Liver (tissue), 9 donors: ENCODE data around the gene IRF4. TPM values are rescaled to one million over a fixed set of nuclear protein-coding genes. Genes with fewer than 3 reads are reported as not detected.

Experiments
- DNase-seq: peaks from one replicate; pipeline ENCODE4 v3.0.0-alpha.2; 2017; ENCODE audit warnings: low spot score
- H3K27ac ChIP-seq, 2 donors: one replicate each; pipeline ENCODE4 v1.7.0; 2013; ENCODE audit warnings: inconsistent platforms in 2 of 2, low read length in 2 of 2, control low read depth in 1 of 2, low read depth in 1 of 2, mild to moderate bottlenecking in 1 of 2
- H3K27me3 ChIP-seq, 4 donors: one replicate each; pipeline versions ENCODE4 v1.6.1 to v1.7.0; 2013; ENCODE audit warnings: low read length in 3 of 4, inconsistent platforms in 1 of 4, mild to moderate bottlenecking in 1 of 4, moderate library complexity in 1 of 4; ENCODE audit not compliant: control insufficient read depth in 4 of 4, insufficient read depth in 4 of 4
- H3K36me3 ChIP-seq, 4 donors: one replicate each; pipeline versions ENCODE4 v1.6.1 to v1.7.0; 2013; ENCODE audit warnings: low read length in 3 of 4, mild to moderate bottlenecking in 3 of 4, low read depth in 1 of 4, moderate library complexity in 1 of 4; ENCODE audit not compliant: control insufficient read depth in 4 of 4, insufficient read depth in 3 of 4
- H3K4me1 ChIP-seq, 4 donors: one replicate each; pipeline versions ENCODE4 v1.6.1 to v1.7.0; 2013; ENCODE audit warnings: low read length in 3 of 4, mild to moderate bottlenecking in 3 of 4, moderate library complexity in 1 of 4; ENCODE audit not compliant: control insufficient read depth in 4 of 4, insufficient read depth in 4 of 4
- H3K4me3 ChIP-seq, 3 donors: one replicate each; pipeline versions ENCODE4 v1.6.1 to v1.7.0; 2013; ENCODE audit warnings: low read length in 3 of 3, control low read depth in 1 of 3, low read depth in 1 of 3, mild to moderate bottlenecking in 1 of 3
- H3K9ac ChIP-seq, 2 donors: one replicate each; pipeline ENCODE4 v1.7.0; 2013; ENCODE audit warnings: low read length in 2 of 2, mild to moderate bottlenecking in 2 of 2, moderate library complexity in 2 of 2, control low read depth in 1 of 2, low read depth in 1 of 2
- H3K9me3 ChIP-seq, 4 donors: one replicate each; pipeline versions ENCODE4 v1.6.1 to v1.7.0; 2013; ENCODE audit warnings: low read length in 3 of 4; ENCODE audit not compliant: control insufficient read depth in 4 of 4
- EGR1 ChIP-seq, 2 donors: IDR thresholded peaks; 2 replicates each; pipeline ENCODE4 v1.6.1; 2016 to 2018; ENCODE audit warnings: antibody characterized with exemption in 2 of 2, low read depth in 2 of 2
- FOXA1 ChIP-seq: IDR thresholded peaks from 2 replicates; pipeline ENCODE4 v1.6.1; 2016; ENCODE audit warnings: antibody characterized with exemption
- FOXA2 ChIP-seq: IDR thresholded peaks from 2 replicates; pipeline ENCODE4 v1.6.1; 2016; ENCODE audit warnings: antibody characterized with exemption
- GABPA ChIP-seq, 2 donors: IDR thresholded peaks in 1 of 2; conservative IDR thresholded peaks in 1 of 2; 2 replicates each; pipeline ENCODE4 v1.6.1; 2016; ENCODE audit warnings: antibody characterized with exemption in 2 of 2, mild to moderate bottlenecking in 1 of 2, moderate library complexity in 1 of 2
- HNF4A ChIP-seq, 2 donors: conservative IDR thresholded peaks; 2 replicates each; pipeline ENCODE4 v1.6.1; 2016; ENCODE audit warnings: antibody characterized with exemption in 2 of 2, mild to moderate bottlenecking in 2 of 2
- HNF4G ChIP-seq: IDR thresholded peaks from 2 replicates; pipeline ENCODE4 v1.6.1; 2016; ENCODE audit warnings: antibody characterized with exemption
- JUND ChIP-seq, 2 donors: IDR thresholded peaks; 2 replicates each; pipeline ENCODE4 v1.6.1; 2016; ENCODE audit warnings: antibody characterized with exemption in 2 of 2
- NR2F2 ChIP-seq: IDR thresholded peaks from 2 replicates; pipeline ENCODE4 v1.6.1; 2016; ENCODE audit warnings: antibody characterized with exemption
- RAD21 ChIP-seq, 2 donors: IDR thresholded peaks; 2 replicates each; pipeline ENCODE4 v1.6.1; 2016; ENCODE audit warnings: antibody characterized with exemption in 2 of 2, mild to moderate bottlenecking in 2 of 2
- RXRA ChIP-seq, 2 donors: IDR thresholded peaks; 2 replicates each; pipeline ENCODE4 v1.6.1; 2017 to 2018; ENCODE audit warnings: antibody characterized with exemption in 2 of 2, mild to moderate bottlenecking in 1 of 2
- SP1 ChIP-seq: IDR thresholded peaks from 2 replicates; pipeline ENCODE4 v1.6.1; 2018; ENCODE audit warnings: antibody characterized with exemption, mild to moderate bottlenecking
- TAF1 ChIP-seq: conservative IDR thresholded peaks from 2 replicates; pipeline ENCODE4 v1.6.1; 2016; ENCODE audit warnings: antibody characterized with exemption, mild to moderate bottlenecking
- YY1 ChIP-seq: IDR thresholded peaks from 2 replicates; pipeline ENCODE4 v1.6.1; 2016; ENCODE audit warnings: antibody characterized with exemption, mild to moderate bottlenecking
- WGBS: extraction: QIAGEN DNeasy Blood & Tissue Kit; methylation state at CpG from one replicate; pipeline ENCODE4 v1.1.7; 2013; 5-methylcytosine and 5-hydroxymethylcytosine counted together
- polyA plus RNA-seq, 2 donors: library from polyadenylated mRNA; stranded (reverse) in 1 of 2; unstranded in 1 of 2; fragments of 200-250 nt in 1 of 2; fragments of >200 nt in 1 of 2; fragmentation: Nextera tagmentation in 1 of 2; extraction: Ambion mirVana in 1 of 2; gene quantifications; one replicate each; pipeline versions ENCODE4 v1.2.1 to v1.2.3, GENCODE V29; 2013 to 2015
- total RNA-seq, 2 donors: library from RNA; depleted of rRNA; stranded (reverse); fragments of >200 nt; gene quantifications; one replicate each; pipeline ENCODE4 v1.2.3, GENCODE V29; 2014
- TF ChIP-seq, protein P1 (sequence below): fragments of 150-350 bp; IDR thresholded peaks from 2 replicates; pipeline ENCODE4 v1.5.1; 2017; ENCODE audit warnings: improper control_type of control experiment, low read depth, low read length; ENCODE audit not compliant: missing input control
- TF ChIP-seq, protein P2 (sequence below): IDR thresholded peaks from 2 replicates; pipeline ENCODE4 v1.6.1; 2016; ENCODE audit warnings: antibody characterized with exemption
- TF ChIP-seq, protein P3 (sequence below): IDR thresholded peaks from 2 replicates; pipeline ENCODE4 v1.6.1; 2016; ENCODE audit warnings: antibody characterized with exemption
- TF ChIP-seq, protein P4 (sequence below): IDR thresholded peaks from 2 replicates; pipeline ENCODE4 v1.6.1; 2016; ENCODE audit warnings: antibody characterized with exemption, mild to moderate bottlenecking
- TF ChIP-seq, protein P5 (sequence below): IDR thresholded peaks from 2 replicates; pipeline ENCODE4 v1.6.1; 2016; ENCODE audit warnings: antibody characterized with exemption
- donor health status: healthy.
- donor health status: healthy.
- donor health status: healthy.
- donor health status: healthy.
- donor health status: healthy.

Gene IRF4
- total and polyA plus RNA-seq, 4 donors = 0.68 to 1.6 (median 1.1) TPM

DNA sequence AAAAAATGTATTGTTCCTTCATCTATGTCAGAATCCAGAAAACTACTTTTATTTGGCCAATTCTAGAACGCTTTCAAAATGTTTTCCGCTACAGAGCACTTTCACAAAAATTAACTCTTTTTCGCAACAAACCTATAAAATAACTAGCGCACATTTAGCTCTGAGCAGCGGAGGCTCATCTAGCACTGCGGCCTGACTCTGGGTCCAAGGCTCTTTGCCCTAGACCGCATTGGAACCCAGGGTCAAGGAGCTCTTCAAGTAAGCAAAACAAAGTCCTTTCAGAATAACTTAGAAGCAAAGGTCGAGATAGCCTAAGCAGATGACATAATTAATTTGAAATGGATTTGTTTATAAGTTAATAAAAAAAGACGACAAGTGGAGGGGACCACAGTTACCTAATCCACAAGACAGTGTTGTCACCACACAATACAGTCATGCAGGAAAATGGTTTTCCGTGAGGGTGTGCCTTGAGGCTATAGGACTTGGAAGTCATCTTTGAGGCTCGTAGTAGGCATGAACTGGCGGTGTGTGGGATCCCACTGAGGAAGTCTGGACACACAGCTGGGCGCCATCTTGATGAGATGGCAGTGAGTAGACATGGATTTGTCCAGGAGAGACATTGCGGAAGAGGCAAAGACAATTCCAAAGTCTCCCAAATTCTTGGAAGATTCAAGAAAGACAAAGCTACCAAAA lies 29.2 kb upstream of the IRF4 start:
- H3K36me3 ChIP-seq = no peaks in the 10 kb centered on the region
- H3K4me3 ChIP-seq = no peak overlapping the region
- TF ChIP-seq, protein P1, sequence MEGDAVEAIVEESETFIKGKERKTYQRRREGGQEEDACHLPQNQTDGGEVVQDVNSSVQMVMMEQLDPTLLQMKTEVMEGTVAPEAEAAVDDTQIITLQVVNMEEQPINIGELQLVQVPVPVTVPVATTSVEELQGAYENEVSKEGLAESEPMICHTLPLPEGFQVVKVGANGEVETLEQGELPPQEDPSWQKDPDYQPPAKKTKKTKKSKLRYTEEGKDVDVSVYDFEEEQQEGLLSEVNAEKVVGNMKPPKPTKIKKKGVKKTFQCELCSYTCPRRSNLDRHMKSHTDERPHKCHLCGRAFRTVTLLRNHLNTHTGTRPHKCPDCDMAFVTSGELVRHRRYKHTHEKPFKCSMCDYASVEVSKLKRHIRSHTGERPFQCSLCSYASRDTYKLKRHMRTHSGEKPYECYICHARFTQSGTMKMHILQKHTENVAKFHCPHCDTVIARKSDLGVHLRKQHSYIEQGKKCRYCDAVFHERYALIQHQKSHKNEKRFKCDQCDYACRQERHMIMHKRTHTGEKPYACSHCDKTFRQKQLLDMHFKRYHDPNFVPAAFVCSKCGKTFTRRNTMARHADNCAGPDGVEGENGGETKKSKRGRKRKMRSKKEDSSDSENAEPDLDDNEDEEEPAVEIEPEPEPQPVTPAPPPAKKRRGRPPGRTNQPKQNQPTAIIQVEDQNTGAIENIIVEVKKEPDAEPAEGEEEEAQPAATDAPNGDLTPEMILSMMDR = no peak
- TF ChIP-seq NR2F2 (no peak), HNF4A (conservative IDR thresholded peaks at IDR 0.05) (no peak), HNF4G (no peak), FOXA1 (no peak), RXRA (IDR thresholded peaks at IDR 0.05) (no peak), TAF1 (no peak), FOXA2 (no peak), GABPA (IDR thresholded peaks at IDR 0.05 in 1 of 2, conservative IDR thresholded peaks at IDR 0.05 in 1 of 2) (no peak), YY1 (no peak), JUND (IDR thresholded peaks at IDR 0.05) (no peak), EGR1 (IDR thresholded peaks at IDR 0.05; ENCODE audit: low read depth in 2 of 2) (no peak), RAD21 (IDR thresholded peaks at IDR 0.05) (no peak)
- TF ChIP-seq, protein P2, sequence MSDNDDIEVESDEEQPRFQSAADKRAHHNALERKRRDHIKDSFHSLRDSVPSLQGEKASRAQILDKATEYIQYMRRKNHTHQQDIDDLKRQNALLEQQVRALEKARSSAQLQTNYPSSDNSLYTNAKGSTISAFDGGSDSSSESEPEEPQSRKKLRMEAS = no peak
- TF ChIP-seq, protein P3, sequence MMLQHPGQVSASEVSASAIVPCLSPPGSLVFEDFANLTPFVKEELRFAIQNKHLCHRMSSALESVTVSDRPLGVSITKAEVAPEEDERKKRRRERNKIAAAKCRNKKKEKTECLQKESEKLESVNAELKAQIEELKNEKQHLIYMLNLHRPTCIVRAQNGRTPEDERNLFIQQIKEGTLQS = no peak
- TF ChIP-seq, protein P4, sequence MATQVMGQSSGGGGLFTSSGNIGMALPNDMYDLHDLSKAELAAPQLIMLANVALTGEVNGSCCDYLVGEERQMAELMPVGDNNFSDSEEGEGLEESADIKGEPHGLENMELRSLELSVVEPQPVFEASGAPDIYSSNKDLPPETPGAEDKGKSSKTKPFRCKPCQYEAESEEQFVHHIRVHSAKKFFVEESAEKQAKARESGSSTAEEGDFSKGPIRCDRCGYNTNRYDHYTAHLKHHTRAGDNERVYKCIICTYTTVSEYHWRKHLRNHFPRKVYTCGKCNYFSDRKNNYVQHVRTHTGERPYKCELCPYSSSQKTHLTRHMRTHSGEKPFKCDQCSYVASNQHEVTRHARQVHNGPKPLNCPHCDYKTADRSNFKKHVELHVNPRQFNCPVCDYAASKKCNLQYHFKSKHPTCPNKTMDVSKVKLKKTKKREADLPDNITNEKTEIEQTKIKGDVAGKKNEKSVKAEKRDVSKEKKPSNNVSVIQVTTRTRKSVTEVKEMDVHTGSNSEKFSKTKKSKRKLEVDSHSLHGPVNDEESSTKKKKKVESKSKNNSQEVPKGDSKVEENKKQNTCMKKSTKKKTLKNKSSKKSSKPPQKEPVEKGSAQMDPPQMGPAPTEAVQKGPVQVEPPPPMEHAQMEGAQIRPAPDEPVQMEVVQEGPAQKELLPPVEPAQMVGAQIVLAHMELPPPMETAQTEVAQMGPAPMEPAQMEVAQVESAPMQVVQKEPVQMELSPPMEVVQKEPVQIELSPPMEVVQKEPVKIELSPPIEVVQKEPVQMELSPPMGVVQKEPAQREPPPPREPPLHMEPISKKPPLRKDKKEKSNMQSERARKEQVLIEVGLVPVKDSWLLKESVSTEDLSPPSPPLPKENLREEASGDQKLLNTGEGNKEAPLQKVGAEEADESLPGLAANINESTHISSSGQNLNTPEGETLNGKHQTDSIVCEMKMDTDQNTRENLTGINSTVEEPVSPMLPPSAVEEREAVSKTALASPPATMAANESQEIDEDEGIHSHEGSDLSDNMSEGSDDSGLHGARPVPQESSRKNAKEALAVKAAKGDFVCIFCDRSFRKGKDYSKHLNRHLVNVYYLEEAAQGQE = no peak
- no peaks in the 10 kb centered on the region for H3K27me3 ChIP-seq
- H3K4me1 ChIP-seq = peaks cover 2 to 6% (median 5%) of the 10 kb centered on the region in 4 donors
- DNase-seq = no peak
- H3K27ac ChIP-seq = no peak overlapping the region
- WGBS = 82% methylated on average over 14 of the region's 14 CpGs
- H3K9me3 ChIP-seq = peaks cover 0 to 11% (median 3%) of the 10 kb centered on the region in 4 donors
- H3K9ac ChIP-seq = no peak overlapping the region

DNA sequence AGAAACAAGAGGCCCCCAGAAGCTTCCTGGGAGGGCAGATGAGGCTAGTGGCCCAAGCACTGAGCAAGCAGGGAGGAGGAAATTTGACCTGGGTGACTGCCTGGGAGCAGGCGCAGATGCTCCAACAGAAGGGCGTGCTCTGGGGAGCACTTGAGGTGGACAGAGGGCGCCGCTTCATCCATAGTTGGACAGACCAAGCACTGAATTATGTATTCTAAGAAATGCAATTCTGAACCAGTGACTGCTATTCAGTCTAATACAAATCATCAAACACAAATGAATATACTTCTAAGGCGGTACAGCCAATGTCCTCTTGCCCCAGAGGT lies 28.7 kb upstream of the IRF4 start:
- Histone ChIP-seq H3K4me3 (no peak overlapping the region), H3K9me3 (peaks cover 0 to 12% (median 3%) of the 10 kb centered on the region in 4 donors), H3K27ac (no peak overlapping the region), H3K27me3 (no peaks in the 10 kb centered on the region), H3K9ac (no peak overlapping the region), H3K36me3 (no peaks in the 10 kb centered on the region), H3K4me1 (peaks cover 2 to 6% (median 5%) of the 10 kb centered on the region in 4 donors)
- DNase-seq = no peak
- WGBS = 89% methylated on average over 5 of the region's 5 CpGs
- TF ChIP-seq NR2F2 (no peak), EGR1 (IDR thresholded peaks at IDR 0.05; ENCODE audit: low read depth in 2 of 2) (no peak), GABPA (IDR thresholded peaks at IDR 0.05 in 1 of 2, conservative IDR thresholded peaks at IDR 0.05 in 1 of 2) (no peak), HNF4A (conservative IDR thresholded peaks at IDR 0.05) (no peak), FOXA2 (no peak), SP1 (no peak), TAF1 (no peak), YY1 (no peak), JUND (IDR thresholded peaks at IDR 0.05) (no peak), RAD21 (IDR thresholded peaks at IDR 0.05) (no peak)
- TF ChIP-seq, protein P5, sequence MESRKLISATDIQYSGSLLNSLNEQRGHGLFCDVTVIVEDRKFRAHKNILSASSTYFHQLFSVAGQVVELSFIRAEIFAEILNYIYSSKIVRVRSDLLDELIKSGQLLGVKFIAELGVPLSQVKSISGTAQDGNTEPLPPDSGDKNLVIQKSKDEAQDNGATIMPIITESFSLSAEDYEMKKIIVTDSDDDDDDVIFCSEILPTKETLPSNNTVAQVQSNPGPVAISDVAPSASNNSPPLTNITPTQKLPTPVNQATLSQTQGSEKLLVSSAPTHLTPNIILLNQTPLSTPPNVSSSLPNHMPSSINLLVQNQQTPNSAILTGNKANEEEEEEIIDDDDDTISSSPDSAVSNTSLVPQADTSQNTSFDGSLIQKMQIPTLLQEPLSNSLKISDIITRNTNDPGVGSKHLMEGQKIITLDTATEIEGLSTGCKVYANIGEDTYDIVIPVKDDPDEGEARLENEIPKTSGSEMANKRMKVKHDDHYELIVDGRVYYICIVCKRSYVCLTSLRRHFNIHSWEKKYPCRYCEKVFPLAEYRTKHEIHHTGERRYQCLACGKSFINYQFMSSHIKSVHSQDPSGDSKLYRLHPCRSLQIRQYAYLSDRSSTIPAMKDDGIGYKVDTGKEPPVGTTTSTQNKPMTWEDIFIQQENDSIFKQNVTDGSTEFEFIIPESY = no peak
- TF ChIP-seq, protein P1 = no peak
